ENCODE measurements around the gene COL6A3.
"Not testable (repeated sequence)": the region's sequence is repeated elsewhere in the genome, so short reads cannot be mapped to it uniquely, and the experiment has no call there.

Gene COL6A3

GRCh38 chr2:237303244-237303643 lies 110.7 kb downstream of the COL6A3 start:
- not testable (repeated sequence) for H3K4me3 ChIP-seq (ENCODE audit: low read depth in 1 of 2, low read length in 2 of 2); H3K36me3 ChIP-seq (ENCODE audit: control insufficient read depth in 1 of 2, insufficient read depth in 2 of 2, low read length in 2 of 2); H3K4me1 ChIP-seq (ENCODE audit: control insufficient read depth in 1 of 2, insufficient read depth in 2 of 2, low read length in 2 of 2); H3K9ac ChIP-seq (ENCODE audit: low read depth in 1 of 2, low read length in 2 of 2); H3K9me3 ChIP-seq (ENCODE audit: control insufficient read depth in 1 of 2, low read length in 2 of 2); H3K27ac ChIP-seq (ENCODE audit: low read depth, low read length); H3K27me3 ChIP-seq (ENCODE audit: control insufficient read depth in 1 of 2, insufficient read depth in 2 of 2, low read length in 2 of 2)

DNA sequence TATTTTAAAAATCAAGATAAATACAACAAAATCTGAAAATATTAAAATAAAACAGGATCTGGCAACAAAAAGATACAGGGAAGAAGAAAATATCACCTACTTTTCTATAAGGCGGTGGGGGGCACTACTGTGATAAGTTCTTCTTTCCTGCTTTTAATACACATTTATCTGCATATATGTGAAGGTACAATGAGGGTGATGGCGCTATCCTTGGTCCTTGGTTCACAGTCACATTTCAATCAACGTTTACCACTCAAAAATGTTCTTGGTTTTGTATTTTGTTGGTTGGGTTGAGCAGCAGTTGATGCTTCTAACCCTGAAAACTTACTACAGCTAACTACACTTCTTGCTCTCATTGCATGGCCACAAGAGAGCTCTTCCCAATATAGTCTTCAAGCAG lies 112.4 kb downstream of the COL6A3 start:
- H3K9me3 ChIP-seq (ENCODE audit: control insufficient read depth in 1 of 2, low read length in 2 of 2), result no peaks in the 10 kb centered on the region
- H3K9ac ChIP-seq (ENCODE audit: low read depth in 1 of 2, low read length in 2 of 2), result no peak overlapping the region
- H3K27ac ChIP-seq (ENCODE audit: low read depth, low read length), result no peak overlapping the region
- H3K4me1 ChIP-seq (ENCODE audit: control insufficient read depth in 1 of 2, insufficient read depth in 2 of 2, low read length in 2 of 2), result peaks cover 0 to 10% of the 10 kb centered on the region in 2 donors
- H3K27me3 ChIP-seq (ENCODE audit: control insufficient read depth in 1 of 2, insufficient read depth in 2 of 2, low read length in 2 of 2), result no peaks in the 10 kb centered on the region
- H3K4me3 ChIP-seq (ENCODE audit: low read depth in 1 of 2, low read length in 2 of 2), result no peak overlapping the region
- H3K36me3 ChIP-seq (ENCODE audit: control insufficient read depth in 1 of 2, insufficient read depth in 2 of 2, low read length in 2 of 2), result no peaks in the 10 kb centered on the region

- no peak overlapping the region for H3K9ac ChIP-seq (ENCODE audit: low read depth in 1 of 2, low read length in 2 of 2)
- no peak overlapping the region for H3K4me3 ChIP-seq (ENCODE audit: low read depth in 1 of 2, low read length in 2 of 2)
- peaks cover 0 to 10% of the 10 kb centered on the region in 2 donors for H3K4me1 ChIP-seq (ENCODE audit: control insufficient read depth in 1 of 2, insufficient read depth in 2 of 2, low read length in 2 of 2)
- no peak overlapping the region for H3K27ac ChIP-seq (ENCODE audit: low read depth, low read length)
- H3K27me3 ChIP-seq (ENCODE audit: control insufficient read depth in 1 of 2, insufficient read depth in 2 of 2, low read length in 2 of 2), result no peaks in the 10 kb centered on the region
- H3K36me3 ChIP-seq (ENCODE audit: control insufficient read depth in 1 of 2, insufficient read depth in 2 of 2, low read length in 2 of 2), result no peaks in the 10 kb centered on the region
- no peaks in the 10 kb centered on the region for H3K9me3 ChIP-seq (ENCODE audit: control insufficient read depth in 1 of 2, low read length in 2 of 2)
Measured at GRCh38 chr2:237300739-237301138, 113.2 kb downstream of the COL6A3 start.

- H3K4me3 ChIP-seq (ENCODE audit: low read depth in 1 of 2, low read length in 2 of 2), result no peak overlapping the region
Measured at GRCh38 chr2:237299906-237300305, 114.1 kb downstream of the COL6A3 start.

GRCh38 chr2:237298151-237299118 lies 115.5 kb downstream of the COL6A3 start:
- Histone ChIP-seq H3K27me3 (ENCODE audit: control insufficient read depth in 1 of 2, insufficient read depth in 2 of 2, low read length in 2 of 2) (no peaks in the 10 kb centered on the region), H3K4me3 (ENCODE audit: low read depth in 1 of 2, low read length in 2 of 2) (no peak overlapping the region), H3K4me1 (ENCODE audit: control insufficient read depth in 1 of 2, insufficient read depth in 2 of 2, low read length in 2 of 2) (peaks cover 0 to 10% of the 10 kb centered on the region in 2 donors), H3K36me3 (ENCODE audit: control insufficient read depth in 1 of 2, insufficient read depth in 2 of 2, low read length in 2 of 2) (no peaks in the 10 kb centered on the region), H3K9ac (ENCODE audit: low read depth in 1 of 2, low read length in 2 of 2) (no peak overlapping the region), H3K9me3 (ENCODE audit: control insufficient read depth in 1 of 2, low read length in 2 of 2) (no peaks in the 10 kb centered on the region), H3K27ac (ENCODE audit: low read depth, low read length) (no peak overlapping the region)

More at GRCh38 chr2:237299906-237300305, 114.1 kb downstream of the COL6A3 start:
- no peaks in the 10 kb centered on the region for H3K27me3 ChIP-seq (ENCODE audit: control insufficient read depth in 1 of 2, insufficient read depth in 2 of 2, low read length in 2 of 2)
- peaks cover 0 to 10% of the 10 kb centered on the region in 2 donors for H3K4me1 ChIP-seq (ENCODE audit: control insufficient read depth in 1 of 2, insufficient read depth in 2 of 2, low read length in 2 of 2)
- no peak overlapping the region for H3K27ac ChIP-seq (ENCODE audit: low read depth, low read length)
- H3K36me3 ChIP-seq (ENCODE audit: control insufficient read depth in 1 of 2, insufficient read depth in 2 of 2, low read length in 2 of 2), result no peaks in the 10 kb centered on the region
- H3K9me3 ChIP-seq (ENCODE audit: control insufficient read depth in 1 of 2, low read length in 2 of 2), result no peaks in the 10 kb centered on the region
- H3K9ac ChIP-seq (ENCODE audit: low read depth in 1 of 2, low read length in 2 of 2), result no peak overlapping the region

DNA sequence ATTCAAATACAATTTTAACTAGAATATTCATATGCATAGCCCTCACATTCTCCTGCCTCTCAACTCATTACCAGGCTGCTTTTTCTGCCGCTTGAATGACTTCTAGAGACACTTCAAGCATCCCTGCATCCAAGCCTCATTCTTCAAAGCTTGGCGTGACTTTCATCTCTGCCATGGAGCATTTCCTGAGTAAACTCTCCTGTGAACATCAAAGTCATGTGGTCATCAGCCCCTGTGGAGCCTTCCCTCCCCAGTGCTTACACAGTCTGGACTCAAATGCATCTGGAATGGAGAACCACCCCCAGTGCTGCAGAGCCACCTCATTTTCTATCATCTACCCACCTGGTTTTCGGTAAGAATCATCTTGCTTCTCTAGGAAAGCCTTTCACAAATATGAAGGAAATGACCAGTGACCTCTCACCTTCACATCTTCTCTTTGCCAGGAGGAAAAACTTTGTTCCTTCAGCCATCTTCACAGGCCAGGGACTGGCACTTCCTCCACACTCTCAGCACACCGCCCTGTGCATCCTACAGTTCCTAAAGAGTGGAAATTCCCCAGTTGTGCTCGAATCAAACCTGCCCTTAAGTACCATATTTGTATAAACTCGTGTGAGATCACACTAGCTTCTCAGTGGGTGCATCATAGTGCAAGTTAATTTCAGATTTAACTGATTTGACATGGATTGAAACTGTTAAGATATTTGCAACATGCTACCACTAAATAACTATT lies 116.4 kb downstream of the COL6A3 start:
- H3K9ac ChIP-seq (ENCODE audit: low read depth in 1 of 2, low read length in 2 of 2), result no peak overlapping the region
- H3K4me3 ChIP-seq (ENCODE audit: low read depth in 1 of 2, low read length in 2 of 2), result no peak overlapping the region
- H3K27me3 ChIP-seq (ENCODE audit: control insufficient read depth in 1 of 2, insufficient read depth in 2 of 2, low read length in 2 of 2), result no peaks in the 10 kb centered on the region
- no peaks in the 10 kb centered on the region for H3K36me3 ChIP-seq (ENCODE audit: control insufficient read depth in 1 of 2, insufficient read depth in 2 of 2, low read length in 2 of 2)
- peaks cover 0 to 10% of the 10 kb centered on the region in 2 donors for H3K4me1 ChIP-seq (ENCODE audit: control insufficient read depth in 1 of 2, insufficient read depth in 2 of 2, low read length in 2 of 2)
- no peak overlapping the region for H3K27ac ChIP-seq (ENCODE audit: low read depth, low read length)
- H3K9me3 ChIP-seq (ENCODE audit: control insufficient read depth in 1 of 2, low read length in 2 of 2), result no peaks in the 10 kb centered on the region

GRCh38 chr2:237296756-237297155 lies 117.2 kb downstream of the COL6A3 start:
- Histone ChIP-seq H3K36me3 (ENCODE audit: control insufficient read depth in 1 of 2, insufficient read depth in 2 of 2, low read length in 2 of 2) (no peaks in the 10 kb centered on the region), H3K27me3 (ENCODE audit: control insufficient read depth in 1 of 2, insufficient read depth in 2 of 2, low read length in 2 of 2) (no peaks in the 10 kb centered on the region), H3K4me3 (ENCODE audit: low read depth in 1 of 2, low read length in 2 of 2) (no peak overlapping the region), H3K27ac (ENCODE audit: low read depth, low read length) (no peak overlapping the region), H3K9me3 (ENCODE audit: control insufficient read depth in 1 of 2, low read length in 2 of 2) (no peaks in the 10 kb centered on the region), H3K4me1 (ENCODE audit: control insufficient read depth in 1 of 2, insufficient read depth in 2 of 2, low read length in 2 of 2) (peaks cover 5 to 11% of the 10 kb centered on the region in 2 donors), H3K9ac (ENCODE audit: low read depth in 1 of 2, low read length in 2 of 2) (no peak overlapping the region)

GRCh38 chr2:237295889-237296480 lies 118.0 kb downstream of the COL6A3 start:
- no peak overlapping the region for H3K27ac ChIP-seq (ENCODE audit: low read depth, low read length)
- no peak overlapping the region for H3K4me3 ChIP-seq (ENCODE audit: low read depth in 1 of 2, low read length in 2 of 2)
- H3K9me3 ChIP-seq (ENCODE audit: control insufficient read depth in 1 of 2, low read length in 2 of 2), result no peaks in the 10 kb centered on the region
- H3K27me3 ChIP-seq (ENCODE audit: control insufficient read depth in 1 of 2, insufficient read depth in 2 of 2, low read length in 2 of 2), result no peaks in the 10 kb centered on the region
- H3K4me1 ChIP-seq (ENCODE audit: control insufficient read depth in 1 of 2, insufficient read depth in 2 of 2, low read length in 2 of 2), result peaks cover 12 to 18% of the 10 kb centered on the region in 2 donors
- no peaks in the 10 kb centered on the region for H3K36me3 ChIP-seq (ENCODE audit: control insufficient read depth in 1 of 2, insufficient read depth in 2 of 2, low read length in 2 of 2)
- H3K9ac ChIP-seq (ENCODE audit: low read depth in 1 of 2, low read length in 2 of 2), result no peak overlapping the region

- Histone ChIP-seq H3K9ac (ENCODE audit: low read depth in 1 of 2, low read length in 2 of 2) (no peak overlapping the region), H3K4me3 (ENCODE audit: low read depth in 1 of 2, low read length in 2 of 2) (no peak overlapping the region), H3K36me3 (ENCODE audit: control insufficient read depth in 1 of 2, insufficient read depth in 2 of 2, low read length in 2 of 2) (no peaks in the 10 kb centered on the region), H3K27ac (ENCODE audit: low read depth, low read length) (no peak overlapping the region), H3K9me3 (ENCODE audit: control insufficient read depth in 1 of 2, low read length in 2 of 2) (no peaks in the 10 kb centered on the region), H3K4me1 (ENCODE audit: control insufficient read depth in 1 of 2, insufficient read depth in 2 of 2, low read length in 2 of 2) (peaks cover 19 to 21% of the 10 kb centered on the region in 2 donors), H3K27me3 (ENCODE audit: control insufficient read depth in 1 of 2, insufficient read depth in 2 of 2, low read length in 2 of 2) (no peaks in the 10 kb centered on the region)
Measured at GRCh38 chr2:237294460-237294859, 119.5 kb downstream of the COL6A3 start.

- H3K4me3 ChIP-seq (ENCODE audit: low read depth in 1 of 2, low read length in 2 of 2), result no peak overlapping the region
- H3K27ac ChIP-seq (ENCODE audit: low read depth, low read length), result no peak overlapping the region
- H3K36me3 ChIP-seq (ENCODE audit: control insufficient read depth in 1 of 2, insufficient read depth in 2 of 2, low read length in 2 of 2), result no peaks in the 10 kb centered on the region
- H3K9me3 ChIP-seq (ENCODE audit: control insufficient read depth in 1 of 2, low read length in 2 of 2), result no peaks in the 10 kb centered on the region
- H3K4me1 ChIP-seq (ENCODE audit: control insufficient read depth in 1 of 2, insufficient read depth in 2 of 2, low read length in 2 of 2), result peaks cover 24 to 25% of the 10 kb centered on the region in 2 donors
- no peaks in the 10 kb centered on the region for H3K27me3 ChIP-seq (ENCODE audit: control insufficient read depth in 1 of 2, insufficient read depth in 2 of 2, low read length in 2 of 2)
- H3K9ac ChIP-seq (ENCODE audit: low read depth in 1 of 2, low read length in 2 of 2), result no peak overlapping the region
Measured at GRCh38 chr2:237293978-237294377, 120.0 kb downstream of the COL6A3 start.
